Measurements from ENCODE around the gene ALPP.

GRCh38 chr2:232335859-232336215, 42.7 kb upstream of the ALPP start:
- TF ChIP-seq EZH2phosphoT487 (IDR thresholded peaks at IDR 0.05; ENCODE audit: insufficient read depth, low read depth), result no peak
- TF ChIP-seq EZH2 (IDR thresholded peaks at IDR 0.05; ENCODE audit: insufficient read depth, poor library complexity, severe bottlenecking), result no peak

Measured in GM23248 (cell line).